Breast epithelium (tissue), 3 donors: ENCODE results near the gene ABHD16B.

ENCODE experiments used
- CTCF ChIP-seq, 3 donors: fragments of 450-650 bp; IDR thresholded peaks; one replicate each; pipeline ENCODE4 v1.5.1; 2016 to 2017; ENCODE audit warnings: antibody characterized with exemption in 3 of 3, mild to moderate bottlenecking in 3 of 3, moderate library complexity in 3 of 3
- POLR2A ChIP-seq: fragments of 450-650 bp; IDR thresholded peaks from one replicate; pipeline ENCODE4 v1.6.1; 2016; ENCODE audit warnings: antibody characterized with exemption, mild to moderate bottlenecking, moderate library complexity

GRCh38 chr20:63819224-63819921, 41.9 kb upstream of the ABHD16B start:
- TF ChIP-seq CTCF (IDR thresholded peaks at IDR 0.05) (peak in 1 of 3 donors; percentile 35), POLR2A (no peak)
